ENCODE data around the gene ZMYND11.

Gene ZMYND11

DNA sequence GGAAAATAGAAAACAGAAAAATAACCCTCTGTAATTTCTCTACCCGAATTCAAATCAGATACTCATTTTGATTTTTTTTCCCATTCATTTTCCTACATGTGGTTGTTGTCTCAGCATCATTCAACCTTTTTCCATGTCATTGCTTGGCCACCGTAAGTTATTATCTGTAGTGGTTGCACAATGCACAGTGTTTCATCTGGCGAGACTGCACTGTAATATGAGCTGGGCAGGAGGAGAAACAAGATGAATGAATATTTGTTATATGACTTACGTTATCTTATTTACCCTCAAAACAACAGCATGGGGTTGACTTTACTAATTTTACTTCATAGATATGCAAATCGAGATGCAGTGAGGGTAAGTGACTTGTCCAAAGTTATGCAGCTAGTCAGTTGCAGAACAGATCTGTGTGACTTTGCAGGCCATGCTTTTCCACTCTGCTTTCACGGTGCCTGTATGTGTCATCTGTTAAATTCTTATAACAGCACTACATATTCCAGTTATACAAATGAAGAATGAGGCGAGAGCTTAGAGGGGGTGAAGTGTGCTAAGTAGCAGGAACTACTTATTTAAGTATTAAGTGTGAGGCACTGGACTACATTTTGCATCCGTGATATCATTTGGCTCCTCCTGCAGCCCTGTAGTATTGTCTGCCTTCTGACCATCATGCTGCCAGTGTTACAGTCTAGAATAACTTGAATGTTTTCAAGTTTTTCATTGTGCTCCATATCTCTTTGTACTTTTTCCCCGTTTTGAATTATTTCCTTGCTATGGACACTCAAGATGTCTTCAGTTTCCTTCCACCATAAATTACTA is 56.7 kb downstream of the ZMYND11 start:
- no peak for DNase-seq (ENCODE audit: low read depth)

DNA sequence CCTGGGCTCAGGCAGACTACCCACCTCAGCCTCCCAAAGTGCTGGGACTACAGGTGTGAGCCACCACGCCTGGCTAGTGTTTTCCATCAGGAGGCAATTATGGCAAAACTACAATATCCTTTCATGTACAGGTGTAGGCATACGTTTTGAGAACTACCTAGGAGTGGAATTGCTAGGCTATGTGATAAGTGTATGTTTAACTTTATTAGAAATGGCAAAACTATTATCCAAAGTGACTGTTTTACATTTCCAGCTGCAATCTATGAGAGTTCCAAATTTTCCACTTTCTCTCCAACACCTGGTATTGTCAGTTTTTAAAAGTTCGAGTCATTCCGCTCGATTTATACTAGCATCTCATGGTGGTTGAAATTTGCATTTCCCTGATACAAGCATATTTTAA is 59.0 kb downstream of the ZMYND11 start:
- no peak for DNase-seq (ENCODE audit: low read depth)

DNA sequence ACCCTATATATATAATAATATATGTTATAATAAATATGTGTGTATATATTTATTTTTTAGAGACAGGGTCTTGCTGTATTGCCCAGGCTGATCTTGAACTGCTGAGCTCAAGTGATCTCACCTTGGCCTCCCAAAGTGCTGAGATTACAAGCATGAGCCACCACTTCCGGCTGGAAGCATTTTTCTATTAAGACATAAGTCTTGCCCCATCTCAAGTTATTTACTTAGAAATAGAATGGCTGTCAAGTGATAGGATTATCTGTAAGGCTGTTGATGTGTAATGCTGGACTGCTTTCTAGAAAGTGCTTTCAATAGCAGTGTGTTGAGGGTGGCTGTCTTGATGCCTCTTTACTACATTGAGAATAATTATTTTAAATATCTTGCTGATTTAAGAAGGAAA is 65.2 kb downstream of the ZMYND11 start:
- DNase-seq (ENCODE audit: low read depth) = no peak

DNA sequence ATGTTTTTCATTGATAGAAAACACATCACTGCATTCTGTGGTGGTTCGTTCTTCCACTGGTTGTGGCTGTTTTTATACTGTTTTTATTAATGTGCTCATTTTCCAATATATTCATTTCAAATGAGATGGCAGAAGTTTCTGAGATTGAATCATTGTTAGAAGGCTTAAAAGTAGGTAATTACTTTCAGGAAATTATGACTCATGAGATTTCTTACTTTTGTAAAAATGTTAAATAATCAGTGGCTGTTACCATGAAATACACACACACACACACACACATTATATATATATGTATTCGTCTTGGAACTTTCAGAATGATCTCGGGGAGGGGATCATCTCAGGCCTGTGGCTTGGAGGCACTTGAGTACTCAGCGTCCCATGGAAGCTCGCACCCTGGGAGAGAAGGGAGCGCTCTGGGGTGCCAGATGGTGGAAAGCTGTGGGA is 66.1 kb downstream of the ZMYND11 start:
- no peak for DNase-seq (ENCODE audit: low read depth)

DNA sequence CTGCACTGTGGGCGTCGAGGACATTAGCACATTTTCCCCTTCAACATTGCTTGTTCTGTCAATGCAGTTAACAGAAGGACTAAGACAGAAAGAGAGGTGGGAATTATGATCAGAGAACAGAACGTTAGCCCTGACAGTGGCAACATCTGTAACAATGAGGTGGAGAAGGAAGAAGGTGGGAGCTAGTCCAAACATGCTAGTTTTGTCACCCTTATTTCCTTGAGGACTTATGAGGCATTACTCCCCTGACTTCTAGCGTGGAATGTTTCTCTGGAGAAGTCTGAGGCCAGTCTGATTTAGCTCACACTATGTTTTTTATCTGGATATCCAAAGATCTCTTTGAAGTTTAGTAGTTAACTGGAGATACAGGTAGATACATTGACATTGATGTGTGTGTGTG is 73.4 kb downstream of the ZMYND11 start:
- DNase-seq (ENCODE audit: low read depth) = no peak

DNA sequence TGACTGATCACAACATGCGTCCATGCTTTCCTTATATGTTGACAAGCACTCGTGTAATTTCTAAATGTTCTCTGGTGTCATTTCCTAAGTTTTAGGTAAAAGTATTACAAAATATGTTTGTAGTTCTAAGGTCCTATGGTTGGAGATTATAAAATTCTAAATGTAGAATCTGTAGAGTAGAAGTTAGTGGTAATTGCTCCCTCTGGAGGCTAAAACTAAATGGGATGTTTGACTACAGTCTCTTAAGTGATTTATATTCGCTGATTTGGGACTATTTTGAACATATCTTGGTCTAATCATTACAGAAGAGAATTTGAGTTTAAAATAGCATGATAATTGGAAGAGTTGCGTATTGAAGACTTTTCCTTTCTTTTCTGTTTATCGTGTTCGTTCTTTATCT is 74.1 kb downstream of the ZMYND11 start:
- no peak for DNase-seq (ENCODE audit: low read depth)

DNA sequence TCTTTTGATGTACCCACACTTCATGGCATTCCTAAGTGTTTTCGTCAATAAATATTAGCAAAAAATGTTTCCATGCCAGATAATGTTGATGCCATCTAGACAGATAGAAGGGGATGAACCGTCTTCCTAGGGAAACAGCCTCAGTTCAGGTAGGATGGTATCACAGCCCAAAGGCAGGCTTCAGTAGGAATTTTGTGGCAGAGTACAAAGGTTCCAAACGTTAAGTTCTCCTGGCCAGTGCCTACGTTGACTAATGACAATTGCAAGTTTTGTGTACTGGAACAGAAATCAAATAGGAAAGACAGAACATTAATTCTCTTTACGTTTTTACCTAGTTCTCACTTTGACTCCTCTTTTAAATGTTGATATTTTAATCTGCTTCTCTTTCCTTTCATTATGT is 75.0 kb downstream of the ZMYND11 start:
- DNase-seq (ENCODE audit: low read depth) = no peak

DNA sequence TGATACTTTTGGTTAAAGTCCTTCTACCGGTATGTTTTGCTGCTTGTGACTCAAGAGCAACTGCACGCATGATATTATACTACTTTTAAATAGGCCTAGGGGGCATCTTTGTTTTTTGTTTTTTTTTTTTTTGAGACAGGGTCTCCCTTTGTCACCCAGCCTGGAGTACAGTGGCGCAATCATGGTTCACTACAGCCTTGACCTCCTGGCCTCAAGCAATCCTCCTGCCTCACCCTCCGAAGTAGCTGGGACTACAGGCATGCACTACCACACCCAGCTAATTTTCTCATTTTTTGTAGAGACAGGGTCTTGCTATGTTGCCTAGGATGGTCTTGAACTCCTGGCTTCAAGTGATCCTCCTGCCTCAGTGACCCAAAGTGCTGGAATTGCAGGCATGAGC is 80.2 kb downstream of the ZMYND11 start:
- no peak for DNase-seq (ENCODE audit: low read depth)

DNA sequence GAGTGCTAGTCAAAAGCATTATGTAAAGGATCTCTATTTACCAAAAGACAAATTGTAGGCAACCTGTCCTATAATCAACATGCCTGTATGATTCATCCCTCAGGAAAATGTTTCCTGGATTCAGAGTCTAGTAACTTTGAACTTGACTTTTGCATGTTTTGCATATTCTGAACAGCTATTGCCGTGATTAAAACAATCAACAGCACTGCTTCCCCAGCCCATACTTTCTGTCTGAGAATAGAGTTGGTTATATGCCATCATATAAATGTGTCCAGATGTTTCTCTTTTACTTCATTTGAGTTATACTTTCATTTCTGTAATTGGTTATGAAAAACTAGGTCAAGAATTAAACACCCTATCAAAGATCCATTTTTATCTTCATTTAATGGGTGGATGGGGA is 83.5 kb downstream of the ZMYND11 start:
- DNase-seq (ENCODE audit: low read depth) = no peak

DNA sequence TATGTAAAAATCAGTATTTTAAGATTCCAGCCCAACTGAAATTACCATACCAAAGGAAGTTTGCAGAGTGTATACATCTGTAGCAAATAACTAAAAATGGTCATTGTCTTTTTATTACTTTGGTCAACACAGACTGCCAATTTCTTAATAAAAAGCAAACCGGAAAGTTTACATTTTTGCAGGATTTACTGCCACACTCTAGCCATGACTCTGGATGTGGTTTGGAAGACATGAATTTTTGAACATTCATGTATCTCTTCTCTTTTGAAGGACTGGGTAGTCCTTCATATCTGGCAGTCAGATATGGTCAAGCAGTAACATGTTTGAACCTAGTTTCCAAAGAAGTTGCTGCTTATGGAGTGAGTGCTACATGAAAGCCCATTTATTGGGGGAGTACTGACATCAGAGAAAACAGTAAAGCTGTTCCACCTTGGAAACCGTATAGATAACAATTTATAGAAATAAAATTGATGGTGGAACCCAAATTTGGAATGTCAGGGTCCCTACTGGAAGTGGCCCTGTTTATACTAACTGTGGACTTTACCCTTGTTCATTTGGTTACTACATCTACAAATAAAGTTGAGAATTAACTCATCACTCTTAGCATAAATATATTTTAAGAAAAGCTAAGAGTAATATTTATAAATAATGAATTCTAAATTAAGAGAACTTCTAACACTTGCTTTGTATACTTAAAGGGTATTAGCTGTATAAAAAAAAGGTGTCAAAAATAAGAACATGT is 84.6 kb downstream of the ZMYND11 start:
- DNase-seq (ENCODE audit: low read depth) = no peak

DNA sequence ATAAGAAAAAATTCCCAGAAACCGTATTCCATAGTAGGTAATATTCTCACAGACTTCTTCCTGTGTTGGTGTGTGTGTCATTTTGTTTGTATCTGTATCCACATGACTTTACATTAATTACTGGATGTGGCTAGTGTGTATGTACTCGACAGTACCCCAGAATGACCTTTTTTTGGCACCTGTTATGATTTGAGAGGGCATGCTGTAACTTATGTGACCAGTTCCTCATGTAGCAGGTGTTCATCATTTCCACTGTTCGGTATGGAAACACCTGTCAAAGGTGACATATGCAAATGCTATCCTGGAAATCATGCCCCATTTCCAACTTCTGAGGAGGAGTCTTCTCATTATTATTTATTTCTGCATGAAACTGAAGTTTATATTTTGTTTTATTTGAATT is 89.3 kb downstream of the ZMYND11 start:
- DNase-seq (ENCODE audit: low read depth) = no peak

DNA sequence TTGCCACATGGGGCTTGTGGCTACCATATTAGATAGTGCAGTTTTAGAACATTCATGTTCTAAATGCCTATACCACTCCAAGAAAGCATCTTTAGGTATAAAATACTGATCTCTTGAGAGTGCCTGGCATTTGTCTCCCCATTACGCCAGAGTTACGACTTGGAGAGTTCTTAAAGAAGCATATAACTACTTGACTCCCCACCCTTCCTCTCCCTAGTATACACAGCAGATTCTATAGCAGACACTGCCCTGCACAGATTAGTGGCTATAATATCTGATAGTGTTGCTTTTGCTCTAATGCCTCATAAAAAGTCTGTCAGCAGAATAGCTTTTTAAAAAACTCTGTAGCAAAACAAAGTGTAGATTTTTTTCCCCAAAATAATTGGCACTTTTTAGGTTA is 90.8 kb downstream of the ZMYND11 start:
- DNase-seq (ENCODE audit: low read depth) = no peak

DNA sequence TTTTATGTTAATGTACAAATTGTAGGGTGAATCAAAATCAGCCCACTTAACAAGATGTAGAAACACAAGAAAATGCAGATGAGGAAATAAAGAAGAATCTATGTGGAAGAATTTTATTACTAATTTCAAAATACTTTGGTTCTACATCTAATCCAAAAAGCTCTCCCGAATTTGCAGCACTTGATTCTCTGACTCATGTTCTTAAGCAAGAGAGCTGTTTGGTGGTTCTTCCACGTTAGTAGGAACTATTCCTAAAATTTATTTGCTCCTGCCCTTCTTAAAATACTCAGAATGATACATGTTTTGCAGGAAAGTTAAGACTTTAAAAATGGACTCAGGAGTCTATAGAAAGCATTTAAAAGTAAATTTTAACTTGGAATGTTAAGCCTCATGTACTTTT is 91.8 kb downstream of the ZMYND11 start:
- DNase-seq (ENCODE audit: low read depth) = no peak

DNA sequence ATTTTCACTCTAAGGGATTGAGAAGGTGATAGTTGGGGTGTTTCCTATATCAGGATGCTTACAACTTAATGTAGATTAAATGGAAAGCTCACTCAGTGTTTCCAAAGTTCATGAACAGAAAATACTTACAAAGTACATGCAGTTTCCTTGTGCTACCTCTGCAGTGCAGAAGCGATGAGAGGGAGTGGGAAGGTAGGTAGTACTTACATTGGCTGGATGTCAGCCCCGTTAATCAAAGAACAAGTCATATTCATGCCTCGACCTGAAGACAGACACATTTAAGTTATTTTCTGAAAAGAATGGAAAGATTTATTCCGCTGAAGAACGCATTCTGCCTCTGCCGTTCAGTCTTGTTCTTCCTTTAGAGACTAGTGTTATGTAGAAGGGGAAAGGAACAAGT is 93.1 kb downstream of the ZMYND11 start:
- no peak for DNase-seq (ENCODE audit: low read depth)

DNA sequence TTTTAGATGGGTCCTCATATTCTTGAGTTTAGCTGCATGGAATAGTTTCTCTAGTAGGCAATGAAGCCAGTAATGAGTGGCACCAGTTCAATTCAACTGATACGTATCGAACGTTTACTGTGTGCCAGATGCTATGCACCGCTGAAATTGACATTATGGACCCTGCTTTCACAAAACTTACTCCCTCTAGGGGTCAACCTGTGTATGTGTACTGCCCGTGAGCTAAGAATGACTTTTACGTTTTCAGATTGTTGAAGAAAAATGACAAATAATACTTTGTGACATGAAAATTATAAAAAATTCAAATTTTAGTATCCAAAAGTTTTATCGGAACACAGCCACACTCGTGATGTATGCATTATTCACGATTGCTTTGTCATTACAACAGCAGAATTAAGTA is 95.5 kb downstream of the ZMYND11 start:
- DNase-seq (ENCODE audit: low read depth) = no peak

DNA sequence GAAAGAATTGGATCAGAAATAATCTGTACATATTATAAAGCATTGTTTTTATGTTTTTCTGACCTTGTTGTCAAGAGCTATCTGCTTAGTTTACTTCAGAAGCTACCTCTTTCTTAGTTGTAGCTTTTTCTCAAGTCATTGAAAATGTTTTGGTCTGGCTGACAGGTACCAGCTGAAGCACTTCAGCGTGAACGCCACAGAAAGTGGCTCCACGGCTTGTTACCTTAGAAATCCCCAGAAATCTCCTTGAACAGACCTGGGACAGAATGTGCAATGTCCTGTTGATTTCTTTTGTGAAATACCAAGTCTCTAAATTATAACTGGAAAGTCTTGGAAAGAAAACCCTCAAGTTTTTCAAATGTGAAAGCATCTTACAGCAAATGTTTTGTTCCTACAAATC is 96.8 kb downstream of the ZMYND11 start:
- DNase-seq (ENCODE audit: low read depth) = no peak

DNA sequence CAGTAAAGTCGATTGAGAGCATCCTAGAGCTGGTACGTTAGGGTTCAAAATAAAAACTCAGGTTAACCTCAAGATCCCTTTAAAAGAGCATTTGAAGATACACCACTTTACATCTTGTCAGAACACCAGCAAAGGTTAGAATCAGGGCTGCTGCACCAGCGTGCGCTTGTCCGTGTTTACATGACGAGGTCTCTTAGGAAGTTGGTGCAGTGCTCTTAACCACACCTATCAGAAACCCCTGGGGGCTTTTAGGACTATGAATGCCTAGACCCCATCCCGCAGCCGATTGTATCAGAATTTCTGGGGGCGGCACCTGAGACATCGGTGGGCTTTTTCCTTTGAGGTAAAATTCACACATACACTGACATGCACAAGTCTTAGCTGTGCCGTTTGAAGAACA is 97.6 kb downstream of the ZMYND11 start:
- DNase-seq (ENCODE audit: low read depth) = no peak

DNA sequence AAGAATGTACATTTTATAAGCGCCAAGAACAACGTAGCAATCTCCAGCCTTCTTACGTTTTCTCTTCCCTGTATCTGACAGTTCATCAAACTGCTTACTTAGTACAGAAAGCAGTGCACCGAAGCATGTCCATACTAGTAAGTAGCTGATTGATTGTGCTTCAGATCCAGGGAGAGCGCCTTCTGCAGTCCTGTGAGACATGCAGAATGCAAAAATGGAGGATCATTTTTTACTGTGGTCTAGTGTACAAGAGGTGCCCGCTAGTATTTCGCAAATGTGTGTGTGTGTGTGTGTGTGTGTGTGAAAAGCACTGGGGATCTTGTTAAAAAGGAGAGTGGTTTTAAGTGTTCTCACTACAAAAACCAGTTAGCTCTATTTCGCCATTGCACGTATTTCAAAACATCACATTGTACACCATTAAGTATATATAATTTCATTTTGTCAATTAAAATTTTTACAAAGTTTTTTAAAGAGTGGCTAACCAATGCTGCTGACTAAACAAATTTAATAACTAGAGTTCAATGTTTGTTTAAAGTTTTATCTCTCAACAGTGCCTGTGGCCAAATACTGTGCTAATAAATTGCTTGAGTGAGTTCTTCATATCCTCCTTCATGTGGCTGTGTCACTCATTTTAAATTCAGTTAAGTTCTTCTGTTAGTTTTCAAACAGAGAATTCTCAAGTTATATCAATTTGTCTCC is 99.6 kb downstream of the ZMYND11 start:
- no peak for DNase-seq (ENCODE audit: low read depth)

DNA sequence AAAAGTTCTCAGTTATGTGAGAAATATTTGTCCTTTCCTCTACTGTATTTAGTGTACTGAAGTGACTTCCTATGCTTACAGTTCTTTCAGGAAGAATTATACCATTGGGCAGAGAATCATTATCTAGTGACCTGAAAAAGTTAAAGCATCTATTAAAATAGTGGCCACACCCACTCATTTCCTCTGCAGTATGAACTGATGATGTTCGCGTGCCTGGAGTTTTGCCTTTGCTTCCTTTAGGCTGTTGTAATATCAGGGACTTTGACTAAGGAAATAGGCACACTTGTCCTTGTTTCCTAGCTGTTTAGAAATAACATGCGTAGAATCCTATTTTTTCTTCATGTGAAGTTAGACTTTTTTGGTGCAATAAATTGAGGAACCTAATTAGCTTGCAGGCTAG is 100.7 kb downstream of the ZMYND11 start:
- DNase-seq (ENCODE audit: low read depth) = no peak

DNA sequence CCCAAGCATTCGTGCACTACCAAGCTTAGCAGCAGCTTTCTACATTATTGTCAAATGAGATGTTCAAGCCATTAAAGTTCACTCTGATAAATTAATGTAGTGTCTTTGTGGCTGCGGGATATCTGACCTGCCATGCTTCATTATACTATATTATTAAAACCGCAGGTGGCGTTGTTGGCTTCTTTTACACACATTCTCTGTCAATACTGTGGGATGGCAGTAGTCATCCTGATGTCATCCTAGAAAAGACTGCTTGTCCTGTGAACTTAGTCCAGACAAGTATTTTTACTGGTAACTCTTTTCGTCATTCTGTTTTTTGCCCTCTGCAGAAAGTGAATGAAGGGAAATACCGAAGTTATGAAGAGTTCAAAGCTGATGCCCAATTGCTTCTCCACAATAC is 103.9 kb downstream of the ZMYND11 start:
- DNase-seq (ENCODE audit: low read depth) = no peak

DNA sequence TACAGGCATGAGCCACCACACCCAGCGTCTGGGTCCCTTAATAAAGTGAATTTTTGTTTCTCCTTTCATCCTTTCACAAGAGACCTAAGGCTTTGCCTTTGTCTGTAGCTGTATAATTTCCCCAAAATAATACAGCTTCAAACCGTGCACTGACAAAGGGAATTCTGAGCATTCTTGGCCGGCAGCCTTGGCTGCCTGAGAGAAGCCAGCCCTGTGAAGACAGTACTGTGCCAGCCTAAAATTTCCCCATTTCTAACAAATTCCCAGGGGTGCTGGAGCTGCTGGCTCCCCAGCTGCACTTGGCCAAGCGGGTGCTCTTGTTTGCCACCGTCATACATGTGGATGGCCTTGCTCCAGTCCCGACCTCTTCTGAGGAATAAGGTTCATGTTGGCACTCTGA is 106.2 kb downstream of the ZMYND11 start:
- DNase-seq (ENCODE audit: low read depth) = no peak

DNA sequence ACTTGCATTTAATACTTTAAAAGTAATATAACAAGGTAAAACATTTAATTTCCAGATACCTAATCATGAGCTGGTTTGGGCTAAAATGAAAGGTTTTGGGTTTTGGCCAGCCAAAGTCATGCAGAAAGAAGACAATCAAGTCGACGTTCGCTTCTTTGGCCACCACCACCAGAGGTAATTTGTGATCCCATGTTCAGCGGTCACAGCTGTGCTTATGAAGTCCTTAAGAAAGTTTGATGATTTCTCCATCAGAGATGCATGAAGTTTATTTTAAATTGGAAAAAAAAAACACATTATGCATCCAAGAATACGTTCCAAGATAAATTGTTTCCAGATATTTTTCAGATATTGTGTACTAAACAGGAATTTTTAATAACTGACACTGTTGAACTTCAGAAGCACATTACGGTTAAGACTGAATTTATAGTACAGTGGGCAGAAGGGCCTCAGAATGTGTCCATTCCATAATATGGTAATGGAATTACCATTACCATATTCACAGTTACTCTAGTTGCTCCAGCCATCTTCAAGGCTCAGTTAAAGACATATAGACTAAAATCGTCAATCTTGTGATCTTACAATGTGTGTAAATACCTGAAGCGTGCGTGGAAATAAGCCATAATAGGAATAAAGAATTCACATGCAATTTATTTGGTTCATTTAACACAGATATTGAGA is 106.8 kb downstream of the ZMYND11 start:
- no peak for DNase-seq (ENCODE audit: low read depth)

DNA sequence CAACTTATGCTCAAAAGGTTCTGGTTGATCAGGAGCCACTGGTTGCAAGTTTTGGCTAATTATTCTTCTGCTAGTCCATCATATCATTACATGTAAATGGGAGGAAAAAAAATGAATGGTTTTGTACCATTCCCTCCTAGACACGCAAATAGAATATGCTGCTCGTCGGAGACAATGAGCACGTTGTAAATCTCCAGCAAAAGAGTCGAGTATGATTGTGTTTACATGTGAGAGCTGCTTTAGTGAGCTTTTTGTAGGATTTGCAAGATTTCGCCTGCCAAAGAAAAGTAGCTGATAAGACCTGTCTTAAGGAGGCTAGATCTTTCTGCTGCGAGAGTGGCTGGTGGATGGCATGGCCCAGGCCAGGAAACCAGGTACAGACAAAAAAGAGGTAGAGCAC is 109.0 kb downstream of the ZMYND11 start:
- DNase-seq (ENCODE audit: low read depth) = no peak

Data from stimulated activated CD8-positive, alpha-beta memory T cell treated with anti-CD3 and anti-CD28 coated beads, Interleukin-12 subunit alpha, Interleukin-12 subunit beta, amount 100 ng/mL, for 1 hour (primary cell).